Prostate gland (tissue), 2 donors: Measurements from ENCODE around the gene ANGPTL8.

Experiments used
- CTCF ChIP-seq, 4 experiments: fragments of 200-600 bp in 2 of 4; fragments of 450-650 bp in 2 of 4; sonication (generic) in 2 of 4; IDR thresholded peaks; 1 replicate in 3 of 4; 2 replicates in 1 of 4; pipeline ENCODE4 v1.5.1; 2016 to 2019; ENCODE audit warnings: antibody characterized with exemption in 4 of 4, mild to moderate bottlenecking in 2 of 4, moderate library complexity in 2 of 4
- POLR2A ChIP-seq: fragments of 450-650 bp; IDR thresholded peaks from one replicate; pipeline ENCODE4 v1.6.1; 2016; ENCODE audit warnings: antibody characterized with exemption, mild to moderate bottlenecking
- POLR2AphosphoS5 ChIP-seq: sonication (generic); formaldehyde crosslinking; IDR thresholded peaks from one replicate; pipeline ENCODE4 v1.6.1; 2017; ENCODE audit warnings: antibody characterized with exemption

- peak; percentile 82 for TF ChIP-seq POLR2A
- peak; percentile 61 for TF ChIP-seq POLR2AphosphoS5
- no peak for TF ChIP-seq CTCF (IDR thresholded peaks at IDR 0.05)
Observed at GRCh38 chr19:11197291-11198174, 41.9 kb upstream of the ANGPTL8 start, which contains the start of gene KANK2.
